Lower leg skin (tissue), 3 donors: Measurements from ENCODE around the gene PNPLA8.

Experiments used
- POLR2A ChIP-seq, 2 donors: fragments of 450-650 bp; IDR thresholded peaks; one replicate each; pipeline ENCODE4 v1.6.1; 2016 to 2017; ENCODE audit warnings: antibody characterized with exemption in 2 of 2, mild to moderate bottlenecking in 1 of 2, moderate library complexity in 1 of 2
- TF ChIP-seq, protein P1 (sequence below), 3 donors: fragments of 450-650 bp; IDR thresholded peaks; one replicate each; pipeline ENCODE4 v1.5.1; 2016; ENCODE audit warnings: antibody characterized with exemption in 3 of 3, mild to moderate bottlenecking in 3 of 3, moderate library complexity in 2 of 3

DNA sequence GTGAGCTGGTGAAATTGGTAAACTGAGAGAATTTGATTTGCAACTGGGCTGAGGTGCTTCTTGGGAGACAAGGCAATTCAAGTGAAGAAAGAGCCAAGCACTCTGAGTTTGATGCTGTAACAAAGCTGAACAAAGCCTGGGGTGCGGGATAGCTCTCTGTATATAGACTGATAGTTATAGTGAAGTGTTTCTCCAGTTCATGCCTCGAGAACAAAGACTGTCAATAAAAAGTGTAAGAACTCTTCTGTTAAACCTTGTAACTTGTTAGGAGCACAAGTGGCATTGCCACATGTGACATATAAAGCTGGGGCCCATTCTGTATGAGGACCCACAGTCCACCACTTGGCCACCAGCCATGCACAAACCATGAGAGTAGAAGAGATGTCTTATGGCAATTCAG, 11.3 kb upstream of the PNPLA8 start:
- TF ChIP-seq, protein P1, sequence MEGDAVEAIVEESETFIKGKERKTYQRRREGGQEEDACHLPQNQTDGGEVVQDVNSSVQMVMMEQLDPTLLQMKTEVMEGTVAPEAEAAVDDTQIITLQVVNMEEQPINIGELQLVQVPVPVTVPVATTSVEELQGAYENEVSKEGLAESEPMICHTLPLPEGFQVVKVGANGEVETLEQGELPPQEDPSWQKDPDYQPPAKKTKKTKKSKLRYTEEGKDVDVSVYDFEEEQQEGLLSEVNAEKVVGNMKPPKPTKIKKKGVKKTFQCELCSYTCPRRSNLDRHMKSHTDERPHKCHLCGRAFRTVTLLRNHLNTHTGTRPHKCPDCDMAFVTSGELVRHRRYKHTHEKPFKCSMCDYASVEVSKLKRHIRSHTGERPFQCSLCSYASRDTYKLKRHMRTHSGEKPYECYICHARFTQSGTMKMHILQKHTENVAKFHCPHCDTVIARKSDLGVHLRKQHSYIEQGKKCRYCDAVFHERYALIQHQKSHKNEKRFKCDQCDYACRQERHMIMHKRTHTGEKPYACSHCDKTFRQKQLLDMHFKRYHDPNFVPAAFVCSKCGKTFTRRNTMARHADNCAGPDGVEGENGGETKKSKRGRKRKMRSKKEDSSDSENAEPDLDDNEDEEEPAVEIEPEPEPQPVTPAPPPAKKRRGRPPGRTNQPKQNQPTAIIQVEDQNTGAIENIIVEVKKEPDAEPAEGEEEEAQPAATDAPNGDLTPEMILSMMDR (IDR thresholded peaks at IDR 0.05): no peak
- TF ChIP-seq POLR2A (IDR thresholded peaks at IDR 0.05): no peak
